Stimulated activated CD4-positive, alpha-beta T cell treated with anti-CD3 and anti-CD28 coated beads, Interleukin-2, amount 100 ng/mL, for 4 hours (primary cell): ENCODE results near the gene SLC49A4.

Experiments
- DNase-seq: peaks from one replicate; pipeline ENCODE4 v3.0.0-alpha.2; 2020; ENCODE audit warnings: low read depth

Gene SLC49A4

GRCh38 chr3:122929188-122930062 is 134.6 kb downstream of the SLC49A4 start:
- DNase-seq = no peak

- DNase-seq = no peak
Observed at GRCh38 chr3:122930063-122930997, 135.5 kb downstream of the SLC49A4 start.
